Skeletal muscle cell (primary cell): ENCODE measurements around the gene NDUFB11.

Source experiments
- DNase-seq: peaks from one replicate; pipeline ENCODE4 v3.0.0-alpha.2; 2010; ENCODE audit warnings: low read depth
- H3K4me3 ChIP-seq: 2 replicates; pipeline ENCODE4 v1.5.1; 2011; ENCODE audit warnings: low read depth, mild to moderate bottlenecking, control low read depth, low read length, moderate library complexity

NDUFB11 gene

GRCh38 chrX:47176101-47176740, 31.7 kb upstream of the NDUFB11 start:
- no peak for DNase-seq
- no peak overlapping the region for H3K4me3 ChIP-seq

DNA sequence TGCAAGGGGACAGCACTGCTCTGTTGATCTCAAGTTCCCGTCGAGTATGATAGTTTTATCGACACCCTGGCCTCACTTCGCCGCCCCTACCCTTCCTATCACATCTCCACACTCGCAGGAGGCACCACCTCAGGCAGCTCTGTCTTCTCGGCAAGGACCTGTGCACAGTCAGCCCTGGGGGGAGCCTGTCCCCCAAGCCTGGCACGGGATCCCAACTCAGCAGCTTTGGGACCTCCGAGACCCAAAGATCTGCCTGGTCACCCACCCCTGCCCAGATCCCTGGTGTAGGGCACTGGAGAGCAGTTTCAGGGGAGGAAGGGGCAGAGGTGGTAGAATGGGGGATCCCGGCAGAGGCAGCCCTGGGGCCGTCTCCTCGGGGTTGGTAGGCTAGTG, 31.1 kb upstream of the NDUFB11 start:
- no peak overlapping the region for H3K4me3 ChIP-seq
- DNase-seq: no peak

DNA sequence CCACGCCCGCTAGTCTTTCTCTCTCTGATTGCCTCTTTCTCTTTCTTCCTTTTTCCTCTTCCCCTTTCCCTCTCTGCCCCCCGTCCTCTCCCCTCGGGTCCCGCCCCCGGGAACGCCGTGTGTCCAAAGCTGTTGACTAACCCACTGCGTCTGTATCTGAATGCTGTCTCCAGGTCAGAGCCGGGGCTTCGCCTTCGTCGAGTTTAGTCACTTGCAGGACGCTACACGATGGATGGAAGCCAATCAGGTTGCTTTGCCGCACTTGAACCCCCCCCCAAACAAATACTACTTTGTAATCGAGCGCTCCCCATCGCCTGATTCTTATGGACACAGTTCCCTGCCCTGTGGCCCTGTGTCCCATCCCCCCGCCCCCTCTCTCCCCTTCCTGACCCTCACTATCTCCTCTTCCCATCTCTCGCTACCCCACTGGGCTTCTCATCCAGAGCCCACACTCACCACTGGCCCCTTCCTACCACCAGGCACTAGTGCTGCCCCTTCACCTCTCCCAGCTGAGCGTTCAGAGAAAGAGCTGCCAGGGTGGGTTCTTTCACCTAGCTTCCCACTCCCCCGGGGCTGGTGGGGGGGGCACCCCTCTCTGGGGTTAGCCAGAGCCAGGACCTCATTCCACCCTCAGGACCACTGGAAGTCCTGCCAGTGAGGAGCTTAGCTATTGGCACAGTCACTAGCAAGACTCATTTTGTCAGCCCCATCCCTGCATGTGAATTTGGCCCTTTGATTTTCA, 30.5 kb upstream of the NDUFB11 start:
- DNase-seq: no peak
- H3K4me3 ChIP-seq: no peak overlapping the region

DNA sequence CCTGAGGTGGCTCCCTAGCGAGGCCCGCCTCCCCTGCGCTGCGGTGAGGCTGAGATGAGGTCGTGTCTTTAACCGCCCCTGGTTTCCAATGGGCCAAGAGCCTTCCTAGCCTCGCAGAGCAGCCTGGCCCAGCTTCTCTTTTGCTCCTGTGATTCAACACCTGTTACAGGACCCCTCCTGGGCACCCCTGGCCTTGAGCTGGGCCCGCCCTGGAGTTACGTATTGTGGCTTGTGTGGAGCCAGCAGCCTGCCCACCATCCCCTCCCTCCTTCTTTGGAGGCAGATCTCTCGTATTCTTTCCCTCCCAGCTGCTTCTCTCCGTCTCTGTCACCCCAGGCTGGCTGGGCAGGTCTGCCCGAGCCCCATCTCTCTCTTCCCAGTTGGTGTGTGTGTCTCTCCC, 29.9 kb upstream of the NDUFB11 start:
- DNase-seq: no peak
- H3K4me3 ChIP-seq: no peak overlapping the region

DNA sequence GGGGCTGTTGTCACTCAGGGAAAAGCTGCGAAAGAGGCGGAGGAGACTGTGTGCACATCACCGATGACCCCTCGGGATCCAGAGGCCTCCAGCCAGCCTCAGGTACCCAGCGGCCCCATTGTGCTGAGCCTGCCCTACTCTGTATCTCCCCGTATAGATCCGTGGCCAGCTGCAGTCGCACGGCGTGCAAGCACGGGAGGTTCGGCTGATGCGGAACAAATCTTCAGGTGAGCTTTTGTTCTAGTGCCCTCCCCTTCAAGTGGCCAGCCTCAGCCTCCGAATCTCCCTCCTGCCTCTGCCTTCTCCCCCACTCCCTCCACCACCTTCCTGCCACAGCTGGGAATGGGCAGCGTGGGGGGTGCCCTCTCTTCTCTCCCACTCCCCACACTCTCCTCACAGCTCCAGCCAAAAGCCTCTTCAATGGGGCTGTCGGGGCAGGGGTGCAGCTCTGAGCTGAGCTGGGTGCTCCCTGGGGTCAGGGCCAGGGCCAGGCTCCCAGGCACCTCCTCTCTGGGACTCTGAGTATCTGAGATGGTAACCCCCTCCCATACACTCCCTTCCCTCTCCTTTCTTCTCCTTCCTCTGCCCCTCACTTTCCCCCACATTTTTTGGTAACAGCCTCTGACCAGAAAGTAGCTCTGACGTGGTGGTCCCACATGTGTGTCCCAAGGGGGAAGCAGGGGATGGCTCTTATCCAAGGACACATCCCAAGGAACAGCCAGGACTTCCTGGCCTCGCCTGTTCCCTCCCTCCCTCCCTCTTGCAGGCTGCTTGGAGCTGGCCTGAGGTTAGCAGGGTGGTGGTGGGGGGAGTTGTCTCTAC, 28.7 kb upstream of the NDUFB11 start:
- DNase-seq: no peak
- no peak overlapping the region for H3K4me3 ChIP-seq

DNA sequence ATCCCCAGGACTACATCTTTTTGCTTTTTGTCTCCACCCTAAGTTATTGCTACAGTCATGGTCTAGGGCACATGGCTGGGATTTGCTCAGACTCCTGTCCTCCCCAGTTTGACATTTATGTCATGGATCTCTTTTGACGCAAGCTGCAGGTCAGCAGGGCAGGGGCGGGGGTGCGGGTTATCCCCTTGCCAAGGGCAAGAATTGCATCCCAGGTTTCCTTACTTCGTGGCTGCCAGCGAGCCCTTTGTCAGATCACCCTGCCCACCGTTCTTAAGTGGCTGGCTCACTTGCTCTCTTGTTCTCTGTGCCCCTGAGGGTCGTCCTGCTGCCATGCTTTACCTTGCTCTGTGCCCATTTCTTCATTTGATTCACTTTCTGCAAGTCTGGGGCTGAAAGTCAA, 28.0 kb upstream of the NDUFB11 start:
- DNase-seq: no peak
- H3K4me3 ChIP-seq: no peak overlapping the region

DNA sequence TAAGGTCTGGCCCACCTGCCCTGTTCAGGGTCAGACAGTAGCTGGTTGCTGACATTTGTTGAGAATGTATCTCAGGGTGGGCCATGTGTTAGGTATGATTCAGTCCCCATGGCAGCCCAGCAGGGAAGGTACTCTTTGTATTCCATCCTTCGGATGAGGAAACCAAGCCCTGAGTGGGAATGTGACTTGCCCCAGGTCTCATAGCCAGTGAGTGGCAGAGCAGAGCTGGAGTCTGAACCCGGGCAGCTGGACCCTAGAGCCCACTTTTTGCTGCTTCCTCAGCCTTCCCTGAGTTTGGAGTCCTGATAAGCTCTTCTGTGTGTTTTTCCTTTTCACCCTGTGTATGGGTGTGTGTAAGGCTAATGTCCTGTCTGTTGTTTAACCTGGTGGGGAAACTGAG, 27.5 kb upstream of the NDUFB11 start:
- no peak overlapping the region for H3K4me3 ChIP-seq
- DNase-seq: no peak

DNA sequence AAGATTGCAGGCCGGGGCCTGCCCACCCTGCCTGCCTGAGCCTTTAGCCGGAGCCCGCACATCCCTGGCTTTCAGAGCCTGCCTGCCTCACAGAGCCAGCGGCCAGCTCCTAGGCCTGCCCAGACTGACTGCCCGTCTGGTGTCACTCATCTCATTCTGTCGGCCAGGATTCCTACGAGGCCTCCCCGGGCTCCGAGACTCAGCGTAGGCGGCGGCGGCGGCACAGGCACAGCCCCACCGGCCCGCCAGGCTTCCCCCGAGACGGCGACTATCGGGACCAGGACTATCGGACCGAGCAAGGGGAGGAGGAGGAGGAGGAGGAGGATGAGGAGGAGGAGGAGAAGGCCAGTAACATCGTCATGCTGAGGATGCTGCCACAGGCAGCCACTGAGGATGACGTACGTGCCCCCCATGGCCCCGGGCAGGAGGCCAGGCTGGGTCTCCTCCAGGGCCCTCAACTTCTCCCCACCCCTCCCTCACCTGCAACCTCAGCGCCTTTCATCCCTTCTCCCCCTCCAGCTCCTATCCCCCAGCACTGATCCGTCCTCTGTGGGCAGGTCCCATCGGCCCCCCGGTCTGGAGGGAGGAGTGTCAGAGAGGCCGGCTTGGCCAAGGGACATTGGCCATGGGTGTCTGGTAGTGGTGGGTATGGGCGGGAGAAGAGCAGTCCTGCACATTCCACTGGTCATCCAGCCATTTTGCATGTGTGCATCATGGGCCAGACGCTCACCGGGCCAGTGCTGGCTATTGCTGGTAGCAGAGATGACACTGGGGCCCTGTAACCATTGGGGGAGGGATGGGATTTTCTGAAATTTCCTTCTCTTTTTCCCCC, 26.6 kb upstream of the NDUFB11 start:
- no peak overlapping the region for H3K4me3 ChIP-seq
- no peak for DNase-seq

DNA sequence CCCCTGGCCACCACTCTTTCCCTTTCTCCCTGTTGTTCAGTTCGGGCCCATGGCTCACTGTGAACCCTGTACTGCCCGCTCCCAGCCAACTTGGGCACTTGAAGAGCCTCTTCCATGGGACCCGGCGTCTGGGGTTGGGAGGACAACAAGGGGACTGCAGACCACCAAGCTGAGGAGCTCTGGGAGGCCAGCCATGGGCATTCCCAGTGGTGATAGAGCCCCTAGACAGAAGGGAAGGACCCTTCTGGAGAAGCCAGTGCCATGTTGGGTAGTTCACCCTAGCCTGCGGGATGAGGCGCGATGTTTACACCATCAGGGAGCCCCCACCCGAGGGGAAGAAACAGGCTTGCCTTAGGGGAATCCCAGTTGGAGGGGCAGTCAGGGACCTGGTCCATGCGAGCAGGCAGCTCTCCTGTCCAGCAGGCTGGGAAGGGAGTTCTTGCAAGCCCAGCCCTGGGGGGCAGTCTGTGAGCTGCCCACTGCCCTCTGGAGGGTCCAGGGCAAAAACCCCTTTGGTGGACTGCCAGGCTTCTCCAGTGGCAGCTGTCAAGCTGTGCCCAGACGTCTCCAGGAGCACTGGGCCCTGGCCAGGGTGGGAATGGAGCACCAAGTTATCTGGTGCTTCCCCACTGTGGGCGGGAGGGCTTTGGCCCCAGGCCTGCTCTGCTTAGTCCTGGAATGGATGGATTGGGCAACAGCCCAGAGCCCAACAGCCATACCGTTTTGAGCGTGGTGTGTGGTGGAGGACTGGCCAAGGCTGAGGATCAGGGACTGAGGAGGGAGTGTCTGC, 25.4 kb upstream of the NDUFB11 start:
- DNase-seq: peak; percentile 22

DNA sequence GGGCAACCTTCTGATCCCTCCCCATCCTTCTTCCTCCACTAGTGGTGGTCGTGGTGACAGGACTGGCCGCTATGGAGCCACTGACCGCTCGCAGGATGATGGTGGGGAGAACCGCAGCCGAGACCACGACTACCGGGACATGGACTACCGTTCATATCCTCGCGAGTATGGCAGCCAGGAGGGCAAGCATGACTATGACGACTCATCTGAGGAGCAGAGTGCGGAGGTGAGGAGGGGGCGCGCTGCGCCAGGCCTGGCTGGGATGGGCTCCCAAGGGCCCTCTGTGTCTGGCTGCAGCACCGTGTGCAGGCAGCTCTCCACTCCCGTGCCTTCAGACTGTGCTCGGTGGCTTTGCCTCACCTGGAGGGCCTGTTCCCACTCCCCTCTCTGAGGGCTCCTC, 24.8 kb upstream of the NDUFB11 start:
- no peak for DNase-seq
- no peak overlapping the region for H3K4me3 ChIP-seq

More for the DNA sequence above, 25.4 kb upstream of the NDUFB11 start:
- no peak overlapping the region for H3K4me3 ChIP-seq

GRCh38 chrX:47168495-47169073, 24.1 kb upstream of the NDUFB11 start:
- no peak for DNase-seq

DNA sequence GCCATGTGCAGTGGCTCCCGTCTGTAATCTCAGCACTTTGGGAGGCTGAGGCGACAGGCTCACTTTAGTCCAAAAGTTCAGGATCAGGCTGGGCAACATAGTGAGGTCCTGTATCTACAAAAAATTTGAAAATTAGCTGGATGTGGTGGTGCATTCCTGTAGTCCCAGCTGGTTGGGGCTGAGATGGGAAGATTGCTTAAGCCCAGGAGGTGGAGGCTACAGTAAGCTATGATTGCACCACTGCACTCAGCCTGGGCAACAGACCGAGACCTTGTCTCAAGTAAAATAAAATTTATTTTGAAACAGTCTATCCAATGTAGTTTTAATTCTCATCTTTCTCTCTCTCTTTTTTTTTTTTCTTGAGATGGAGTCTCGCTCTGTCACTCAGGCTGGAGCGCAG, 21.6 kb upstream of the NDUFB11 start:
- H3K4me3 ChIP-seq: no peak overlapping the region
- DNase-seq: no peak

More at GRCh38 chrX:47168495-47169073, 24.1 kb upstream of the NDUFB11 start:
- H3K4me3 ChIP-seq: no peak overlapping the region

DNA sequence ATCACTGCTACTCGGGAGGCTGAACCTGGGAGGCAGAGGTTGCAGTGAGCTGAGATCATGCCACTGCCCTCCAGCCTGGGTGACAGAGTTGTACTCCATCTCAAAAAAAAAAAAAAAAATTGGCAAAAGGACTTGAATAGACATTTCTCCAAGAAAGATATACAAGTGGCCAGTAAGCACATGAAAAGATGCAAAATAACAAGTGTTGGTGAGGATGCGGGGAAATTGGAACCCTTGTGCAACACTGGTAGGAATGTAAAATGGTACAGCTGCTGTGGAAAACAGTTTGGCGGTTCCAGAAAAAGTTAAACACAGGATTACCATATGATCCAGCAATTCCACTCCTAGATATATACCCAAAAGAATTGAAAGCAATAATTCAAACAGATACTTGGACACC, 19.9 kb upstream of the NDUFB11 start:
- no peak overlapping the region for H3K4me3 ChIP-seq

DNA sequence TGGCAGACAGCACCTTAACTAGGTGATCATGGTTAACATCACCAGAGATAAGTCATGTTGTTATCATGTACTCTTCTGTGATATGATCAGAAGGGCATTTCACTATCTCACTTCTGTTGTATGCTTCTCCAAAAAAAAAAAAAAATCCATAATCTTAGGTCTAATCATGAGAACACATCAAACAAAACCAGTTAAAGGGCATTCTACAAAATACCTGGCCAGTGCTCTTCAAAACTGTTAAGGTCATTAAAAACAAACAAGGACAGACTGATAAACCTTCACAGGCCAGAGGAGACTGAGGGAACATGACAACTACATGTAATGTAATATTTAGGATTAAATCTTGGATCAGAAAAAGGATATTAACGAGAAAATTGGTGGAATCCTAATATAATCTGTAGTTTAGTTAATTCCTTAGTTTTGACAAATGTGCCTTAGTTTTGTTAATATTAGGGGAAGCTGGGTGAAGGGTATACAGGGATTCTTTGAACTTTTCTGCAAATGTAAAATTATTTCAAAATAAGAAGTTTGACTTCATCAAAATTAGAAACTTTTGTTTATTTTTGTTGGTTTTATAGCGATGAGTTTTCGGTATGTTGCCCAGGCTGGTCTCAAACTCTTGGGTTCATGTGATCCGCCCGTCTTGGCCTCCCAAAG, 18.6 kb upstream of the NDUFB11 start:
- no peak for DNase-seq
- H3K4me3 ChIP-seq: no peak overlapping the region

More for the DNA sequence above, 19.9 kb upstream of the NDUFB11 start:
- DNase-seq: no peak

DNA sequence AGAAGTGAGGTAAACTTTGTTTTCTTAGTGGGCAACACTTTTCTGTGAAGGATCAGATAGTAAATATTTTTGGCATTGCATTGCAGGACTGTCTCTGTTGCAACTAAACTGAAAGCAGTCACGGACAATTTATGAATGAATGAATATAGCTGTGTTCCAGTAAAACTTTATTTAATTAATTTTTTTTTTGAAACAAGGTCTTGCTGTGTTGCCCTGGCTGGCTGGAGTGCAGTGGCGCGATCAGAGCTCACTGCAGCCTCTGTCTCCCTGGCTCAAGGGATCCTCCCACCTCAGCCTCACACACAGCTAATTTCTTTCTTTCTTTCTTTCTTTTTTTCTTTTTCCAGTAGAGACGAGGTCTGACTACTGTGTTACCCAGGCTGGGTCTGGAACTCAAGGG, 16.3 kb upstream of the NDUFB11 start:
- no peak overlapping the region for H3K4me3 ChIP-seq
- DNase-seq: no peak

DNA sequence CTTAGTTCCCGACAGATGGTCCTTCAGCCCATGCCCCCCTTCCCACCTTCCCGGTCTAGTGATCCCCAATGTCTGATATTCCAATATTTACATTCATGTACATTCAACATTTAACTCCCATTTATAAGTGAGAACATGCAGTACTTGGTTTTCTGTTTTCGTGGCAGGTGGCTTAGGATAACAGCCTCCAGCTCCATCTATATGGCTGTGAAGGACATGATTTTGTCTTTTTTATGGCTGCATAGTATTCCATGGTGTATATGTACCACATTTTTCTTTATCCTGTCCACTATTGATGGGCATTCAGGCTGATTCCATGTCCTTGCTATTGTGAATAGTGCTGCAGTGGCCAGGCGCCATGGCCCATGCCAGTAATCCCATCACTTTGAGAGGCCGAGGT, 14.3 kb upstream of the NDUFB11 start:
- no peak for DNase-seq
- H3K4me3 ChIP-seq: no peak overlapping the region

DNA sequence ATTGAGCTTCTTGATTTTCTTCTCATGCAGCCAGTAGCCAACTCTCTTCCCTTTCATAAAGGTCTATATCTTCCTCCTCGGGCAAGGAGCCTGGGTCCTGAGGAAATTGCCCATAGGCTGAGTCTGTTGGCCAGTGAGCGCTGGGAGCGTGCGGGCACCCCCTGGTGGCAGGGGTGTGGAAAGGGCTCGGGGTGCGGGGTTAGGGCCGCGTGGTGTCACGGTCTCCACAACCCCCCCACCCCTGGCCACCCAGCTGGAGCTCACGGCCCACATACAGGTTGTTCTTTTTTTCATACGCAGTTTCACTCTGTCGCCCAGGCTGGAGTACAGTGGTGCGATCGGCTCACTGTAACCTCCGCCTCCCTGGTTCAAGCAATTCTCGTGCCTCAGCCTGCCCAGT, 13.6 kb upstream of the NDUFB11 start:
- DNase-seq: no peak
- no peak overlapping the region for H3K4me3 ChIP-seq
